B cell (primary cell): Measurements from ENCODE around the gene NTM. TPM values are rescaled to one million over a fixed set of nuclear protein-coding genes. Genes with fewer than 3 reads are reported as not detected.

Experiments used
- ATAC-seq: fragments of 200-7000 bp; cut with Tn5 transposase; one replicate; pipeline ENCODE4 v1.10.0; 2021; ENCODE audit warnings: low read depth, mild to moderate bottlenecking, moderate number of reproducible peaks, moderate library complexity
- CTCF ChIA-PET: fragments of 350-600 bp; sonication (Branson Sonifier 250); formaldehyde crosslinking; loops from one replicate; lab custom pipeline; 2021; ENCODE audit warnings: antibody characterized with exemption, inconsistent platforms; lab: Charles Lee
- POLR2A ChIA-PET: fragments of 350-600 bp; sonication (Branson Sonifier 250); formaldehyde crosslinking; loops from one replicate; lab custom pipeline; 2021; ENCODE audit warnings: antibody characterized with exemption; lab: Charles Lee
- DNase-seq: peaks from one replicate; pipeline ENCODE4 v3.0.0; 2013
- H2AFZ ChIP-seq: 2 replicates; pipeline ENCODE4 v1.6.1; 2012; ENCODE audit warnings: mild to moderate bottlenecking, low read depth, low read length; ENCODE audit not compliant: insufficient read depth, poor library complexity, severe bottlenecking
- H3K27ac ChIP-seq, 2 donors: 1 replicate in 1 of 2; 2 replicates in 1 of 2; pipeline ENCODE4 v1.5.1; 2012 to 2013; ENCODE audit warnings: low read length in 2 of 2, mild to moderate bottlenecking in 2 of 2, moderate library complexity in 1 of 2
- H3K27me3 ChIP-seq, 4 experiments: fragments of 200-600 bp in 1 of 4; sonication (generic) in 1 of 4; replicated peaks in 1 of 4; 1 replicate in 2 of 4; 2 replicates in 2 of 4; pipeline versions ENCODE4 v1.6.1 to v1.7.0; 2013 to 2016; ENCODE audit warnings: low read length in 3 of 4, mild to moderate bottlenecking in 2 of 4, mixed read lengths in 1 of 4, moderate library complexity in 1 of 4; ENCODE audit not compliant: insufficient read depth in 4 of 4, control insufficient read depth in 3 of 4; ENCODE audit errors: control extremely low read depth in 1 of 4
- H3K36me3 ChIP-seq, 2 experiments: replicated peaks in 1 of 2; 1 replicate in 1 of 2; 2 replicates in 1 of 2; pipeline versions ENCODE4 v1.6.1 to v1.7.1; 2013; ENCODE audit warnings: low read length in 1 of 2; ENCODE audit not compliant: insufficient read depth in 2 of 2, control insufficient read depth in 1 of 2; ENCODE audit errors: control extremely low read depth in 1 of 2, extremely low read depth in 1 of 2
- H3K4me1 ChIP-seq, 2 donors: fragments of 200-600 bp in 1 of 2; sonication (generic) in 1 of 2; 1 replicate in 1 of 2; 2 replicates in 1 of 2; pipeline versions ENCODE4 v1.5.1 to v1.6.1; 2013 to 2017; ENCODE audit warnings: low read length in 2 of 2; ENCODE audit not compliant: control insufficient read depth in 2 of 2, insufficient read depth in 2 of 2
- H3K4me2 ChIP-seq: replicated peaks from 2 replicates; pipeline ENCODE3; 2012; ENCODE audit warnings: mild to moderate bottlenecking, low read depth, low read length; ENCODE audit not compliant: poor library complexity, severe bottlenecking
- H3K4me3 ChIP-seq, 5 experiments: fragments of 200-600 bp in 1 of 5; sonication (generic) in 1 of 5; 1 replicate in 3 of 5; 2 replicates in 2 of 5; pipeline versions ENCODE4 v1.5.1 to v1.7.0; 2011 to 2016; ENCODE audit warnings: low read length in 4 of 5, mild to moderate bottlenecking in 4 of 5, low read depth in 2 of 5, control low read depth in 1 of 5, moderate library complexity in 1 of 5; ENCODE audit not compliant: insufficient read depth in 1 of 5; ENCODE audit errors: control extremely low read depth in 1 of 5, extremely low read depth in 1 of 5
- H3K79me2 ChIP-seq: fragments of 200-600 bp; sonication (generic); one replicate; pipeline ENCODE4 v1.6.0; 2016; ENCODE audit warnings: low read length; ENCODE audit not compliant: control insufficient read depth, insufficient read depth
- H3K9ac ChIP-seq: fragments of 200-600 bp; sonication (generic); 2 replicates; pipeline ENCODE4 v1.6.1; 2017; ENCODE audit warnings: mild to moderate bottlenecking, low read length, moderate library complexity
- H3K9me3 ChIP-seq, 3 donors: one replicate each; pipeline versions ENCODE4 v1.6.1 to v1.7.1; 2013; ENCODE audit warnings: low read length in 2 of 3; ENCODE audit not compliant: control insufficient read depth in 2 of 3, insufficient read depth in 1 of 3; ENCODE audit errors: control extremely low read depth in 1 of 3
- H4K20me1 ChIP-seq: 2 replicates; pipeline ENCODE4 v1.6.0; 2012; ENCODE audit warnings: mild to moderate bottlenecking, low read length; ENCODE audit not compliant: insufficient read depth, control insufficient read depth, poor library complexity, severe bottlenecking
- H3K27ac Mint-ChIP-seq: one replicate; pipeline ENCODE4 v1.8.0; 2021; ENCODE audit warnings: mixed read lengths
- H3K27me3 Mint-ChIP-seq: one replicate; pipeline ENCODE4 v1.8.0; 2021; ENCODE audit warnings: mixed read lengths
- H3K4me1 Mint-ChIP-seq: one replicate; pipeline ENCODE4 v1.8.0; 2021; ENCODE audit warnings: mixed read lengths
- H3K4me3 Mint-ChIP-seq: one replicate; pipeline ENCODE4 v1.8.0; 2021; ENCODE audit warnings: mixed read lengths
- H3K9me3 Mint-ChIP-seq: one replicate; pipeline ENCODE4 v1.8.0; 2022; ENCODE audit warnings: mixed read lengths; ENCODE audit not compliant: insufficient read depth
- EZH2 ChIP-seq: IDR thresholded peaks from 2 replicates; pipeline ENCODE4 v1.6.1; 2012; ENCODE audit warnings: borderline replicate concordance, low read depth, mild to moderate bottlenecking, moderate library complexity, low read length; ENCODE audit not compliant: insufficient read depth, poor library complexity, severe bottlenecking
- WGBS: methylation state at CpG from one replicate; pipeline ENCODE4 v1.1.5; 2013; ENCODE audit warnings: missing lambda C conversion rate; ENCODE audit not compliant: insufficient coverage; 5-methylcytosine and 5-hydroxymethylcytosine counted together
- intact Hi-C: fragments of 100-400 bp; cut with micrococcal nuclease; formaldehyde crosslinking; loops from one replicate; pipeline ENCODE4 v1.10.0; 2022
- polyA plus RNA-seq: library from polyadenylated mRNA; depleted of rRNA; stranded (reverse); fragments of >200 nt; gene quantifications from 2 replicates; pipeline ENCODE4 v1.2.3, GENCODE V29; 2012
- total RNA-seq, 2 donors: library from RNA; stranded (reverse); fragments of 120-200 nt in 1 of 2; gene quantifications; 1 replicate in 1 of 2; 2 replicates in 1 of 2; pipeline versions ENCODE4 v1.2.3 to v1.2.4, GENCODE V29; 2013 to 2022
- TF ChIP-seq, protein P1 (sequence below): fragments of 200-600 bp; IDR thresholded peaks from one replicate; pipeline ENCODE4 v1.8.0; 2022; ENCODE audit warnings: antibody characterized with exemption, mild to moderate bottlenecking

Gene NTM
- total and polyA plus RNA-seq, 2 donors (not counting 1 experiment from before 2014, with no cell fraction given): not detected

GRCh38 chr11:131975619-131976018, 605.2 kb downstream of the NTM start:
- H2AFZ ChIP-seq: no peak overlapping the region
- no peak overlapping the region for H3K27ac ChIP-seq
- H3K79me2 ChIP-seq: no peaks in the 10 kb centered on the region
- WGBS: 54% methylated on average over 5 of the region's 5 CpGs
- H3K27ac Mint-ChIP-seq: no peak overlapping the region
- H3K4me3 ChIP-seq: no peak overlapping the region
- no peaks in the 10 kb centered on the region for H3K9me3 ChIP-seq
- no peak overlapping the region for H3K4me2 ChIP-seq
- intact Hi-C loops: no loop called here
- H3K27me3 Mint-ChIP-seq: no peaks in the 10 kb centered on the region
- no peak overlapping the region for H3K4me3 Mint-ChIP-seq
- CTCF ChIA-PET: no interaction called here
- ATAC-seq: no peak
- DNase-seq: no peak
- no peaks in the 10 kb centered on the region for H3K4me1 ChIP-seq
- no peaks in the 10 kb centered on the region for H3K27me3 ChIP-seq
- no peak overlapping the region for H3K9ac ChIP-seq
- H4K20me1 ChIP-seq: no peaks in the 10 kb centered on the region
- TF ChIP-seq EZH2: no peak
- TF ChIP-seq, protein P1, sequence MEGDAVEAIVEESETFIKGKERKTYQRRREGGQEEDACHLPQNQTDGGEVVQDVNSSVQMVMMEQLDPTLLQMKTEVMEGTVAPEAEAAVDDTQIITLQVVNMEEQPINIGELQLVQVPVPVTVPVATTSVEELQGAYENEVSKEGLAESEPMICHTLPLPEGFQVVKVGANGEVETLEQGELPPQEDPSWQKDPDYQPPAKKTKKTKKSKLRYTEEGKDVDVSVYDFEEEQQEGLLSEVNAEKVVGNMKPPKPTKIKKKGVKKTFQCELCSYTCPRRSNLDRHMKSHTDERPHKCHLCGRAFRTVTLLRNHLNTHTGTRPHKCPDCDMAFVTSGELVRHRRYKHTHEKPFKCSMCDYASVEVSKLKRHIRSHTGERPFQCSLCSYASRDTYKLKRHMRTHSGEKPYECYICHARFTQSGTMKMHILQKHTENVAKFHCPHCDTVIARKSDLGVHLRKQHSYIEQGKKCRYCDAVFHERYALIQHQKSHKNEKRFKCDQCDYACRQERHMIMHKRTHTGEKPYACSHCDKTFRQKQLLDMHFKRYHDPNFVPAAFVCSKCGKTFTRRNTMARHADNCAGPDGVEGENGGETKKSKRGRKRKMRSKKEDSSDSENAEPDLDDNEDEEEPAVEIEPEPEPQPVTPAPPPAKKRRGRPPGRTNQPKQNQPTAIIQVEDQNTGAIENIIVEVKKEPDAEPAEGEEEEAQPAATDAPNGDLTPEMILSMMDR: no peak
- no peaks in the 10 kb centered on the region for H3K4me1 Mint-ChIP-seq
- POLR2A ChIA-PET: no interaction called here
- H3K9me3 Mint-ChIP-seq: no peaks in the 10 kb centered on the region
- H3K36me3 ChIP-seq: no peaks in the 10 kb centered on the region

DNA sequence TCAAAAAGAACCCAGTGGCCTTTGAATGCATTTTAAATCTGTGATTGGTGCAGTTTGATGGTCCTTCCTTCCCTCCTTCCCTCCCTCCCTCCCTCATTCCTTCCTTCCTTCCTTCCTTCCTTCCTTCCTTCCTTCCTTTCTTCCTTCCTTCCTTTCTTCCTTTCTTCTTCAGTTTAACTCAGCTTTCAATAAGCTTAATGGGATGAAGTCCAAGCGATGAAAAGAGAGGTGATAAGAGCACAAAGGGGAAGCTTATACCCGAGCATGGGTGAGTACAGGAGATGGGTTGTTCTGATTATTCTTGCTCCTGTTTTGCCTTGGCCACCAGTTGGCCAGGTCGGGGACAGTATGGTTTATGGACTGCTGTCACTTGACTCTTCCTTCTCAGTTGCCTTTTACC, 605.6 kb downstream of the NTM start:
- H3K4me3 Mint-ChIP-seq: no peak overlapping the region
- ChIA-PET POLR2A (no interaction called here), CTCF (no interaction called here)
- no peaks in the 10 kb centered on the region for H3K36me3 ChIP-seq
- intact Hi-C loops: no loop called here
- no peak overlapping the region for H3K27ac Mint-ChIP-seq
- no peak for ATAC-seq
- no peak for DNase-seq
- no peaks in the 10 kb centered on the region for H3K79me2 ChIP-seq
- no peak overlapping the region for H3K9ac ChIP-seq
- H3K4me1 ChIP-seq: no peaks in the 10 kb centered on the region
- no peak overlapping the region for H2AFZ ChIP-seq
- no peak overlapping the region for H3K27ac ChIP-seq
- H3K27me3 Mint-ChIP-seq: no peaks in the 10 kb centered on the region
- no peaks in the 10 kb centered on the region for H3K4me1 Mint-ChIP-seq
- H3K27me3 ChIP-seq: no peaks in the 10 kb centered on the region
- no peaks in the 10 kb centered on the region for H4K20me1 ChIP-seq
- H3K9me3 ChIP-seq: no peaks in the 10 kb centered on the region
- no peak overlapping the region for H3K4me2 ChIP-seq
- H3K9me3 Mint-ChIP-seq: no peaks in the 10 kb centered on the region
- WGBS: 71% methylated on average over 2 of the region's 3 CpGs
- TF ChIP-seq EZH2: no peak
- TF ChIP-seq, protein P1: no peak
- H3K4me3 ChIP-seq: no peak overlapping the region
